HCT116 (cell line): ENCODE results near the gene INO80.

Source experiments
- CEBPB ChIP-seq: IDR thresholded peaks from 2 replicates; pipeline ENCODE4 v1.6.1; 2012; ENCODE audit warnings: low read depth
- EGR1 ChIP-seq: IDR thresholded peaks from 2 replicates; pipeline ENCODE4 v1.6.1; 2012; ENCODE audit warnings: low read depth
- EZH2 ChIP-seq: fragments of 200-600 bp; sonication (generic); IDR thresholded peaks from 2 replicates; pipeline ENCODE4 v1.6.1; 2017; ENCODE audit warnings: antibody characterized with exemption, mixed run types
- FOSL1 ChIP-seq: IDR thresholded peaks from 2 replicates; pipeline ENCODE4 v1.6.1; 2012; ENCODE audit warnings: low read depth
- MAX ChIP-seq: IDR thresholded peaks from 2 replicates; pipeline ENCODE4 v1.6.1; 2012
- POLR2A ChIP-seq: IDR thresholded peaks from 2 replicates; pipeline ENCODE4 v1.7.0; 2011; ENCODE audit warnings: borderline replicate concordance; ENCODE audit not compliant: insufficient read depth, insufficient read length; ENCODE audit errors: extremely low read depth
- POLR2AphosphoS5 ChIP-seq: IDR thresholded peaks from 2 replicates; pipeline ENCODE4 v1.6.1; 2011; ENCODE audit warnings: mild to moderate bottlenecking, low read depth, low read length, moderate library complexity
- RAD21 ChIP-seq: IDR thresholded peaks from 2 replicates; pipeline ENCODE4 v1.6.1; 2012; ENCODE audit warnings: low read depth, mild to moderate bottlenecking
- SRF ChIP-seq: IDR thresholded peaks from 2 replicates; pipeline ENCODE4 v1.6.1; 2012; ENCODE audit warnings: low read depth
- YY1 ChIP-seq: IDR thresholded peaks from 2 replicates; pipeline ENCODE4 v1.6.1; 2011; ENCODE audit warnings: low read length, low read depth, moderate library complexity, mild to moderate bottlenecking; ENCODE audit not compliant: insufficient replicate concordance; ENCODE audit errors: extremely low read depth
- ZFX ChIP-seq: fragments of 450-650 bp; IDR thresholded peaks from 2 replicates; pipeline ENCODE4 v1.6.1; 2017
- TF ChIP-seq, protein P1 (sequence below): IDR thresholded peaks from 2 replicates; pipeline ENCODE4 v1.6.1; 2012
- TF ChIP-seq, protein P2 (sequence below), 3 experiments: fragments of 200-600 bp in 1 of 3; sonication (generic) in 1 of 3; IDR thresholded peaks in 2 of 3; conservative IDR thresholded peaks in 1 of 3; 2 replicates each; pipeline ENCODE4 v1.5.1; 2012 to 2017; ENCODE audit warnings: low read depth in 2 of 3, low read length in 2 of 3, antibody characterized with exemption in 1 of 3, borderline replicate concordance in 1 of 3, control low read depth in 1 of 3, mild to moderate bottlenecking in 1 of 3, mixed read lengths in 1 of 3, mixed run types in 1 of 3, moderate library complexity in 1 of 3; ENCODE audit not compliant: insufficient read depth in 1 of 3
- TF ChIP-seq, protein P3 (sequence below): IDR thresholded peaks from 2 replicates; pipeline ENCODE4 v1.6.1; 2012; ENCODE audit warnings: low read depth

DNA sequence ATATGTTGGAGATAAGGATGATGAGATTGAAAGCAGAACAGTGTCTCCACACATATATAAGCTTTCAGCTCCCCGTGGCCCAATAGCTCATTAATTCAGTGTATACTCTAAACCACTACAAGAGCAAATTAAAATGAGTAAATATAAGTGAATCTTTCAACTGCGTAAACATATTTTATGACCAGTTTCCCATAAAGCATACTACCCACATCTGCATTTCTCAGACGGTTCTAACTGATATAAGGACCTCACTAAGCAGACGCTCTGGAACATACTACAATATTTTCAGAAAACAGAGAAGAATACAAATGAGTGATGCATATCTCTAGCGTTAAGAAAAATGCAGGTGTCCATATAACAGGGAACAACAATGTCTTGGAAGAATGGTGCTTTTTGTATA lies 73.2 kb downstream of the INO80 start:
- TF ChIP-seq POLR2A = no peak
- TF ChIP-seq SRF = no peak
- TF ChIP-seq, protein P1, sequence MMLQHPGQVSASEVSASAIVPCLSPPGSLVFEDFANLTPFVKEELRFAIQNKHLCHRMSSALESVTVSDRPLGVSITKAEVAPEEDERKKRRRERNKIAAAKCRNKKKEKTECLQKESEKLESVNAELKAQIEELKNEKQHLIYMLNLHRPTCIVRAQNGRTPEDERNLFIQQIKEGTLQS = no peak
- TF ChIP-seq, protein P2, sequence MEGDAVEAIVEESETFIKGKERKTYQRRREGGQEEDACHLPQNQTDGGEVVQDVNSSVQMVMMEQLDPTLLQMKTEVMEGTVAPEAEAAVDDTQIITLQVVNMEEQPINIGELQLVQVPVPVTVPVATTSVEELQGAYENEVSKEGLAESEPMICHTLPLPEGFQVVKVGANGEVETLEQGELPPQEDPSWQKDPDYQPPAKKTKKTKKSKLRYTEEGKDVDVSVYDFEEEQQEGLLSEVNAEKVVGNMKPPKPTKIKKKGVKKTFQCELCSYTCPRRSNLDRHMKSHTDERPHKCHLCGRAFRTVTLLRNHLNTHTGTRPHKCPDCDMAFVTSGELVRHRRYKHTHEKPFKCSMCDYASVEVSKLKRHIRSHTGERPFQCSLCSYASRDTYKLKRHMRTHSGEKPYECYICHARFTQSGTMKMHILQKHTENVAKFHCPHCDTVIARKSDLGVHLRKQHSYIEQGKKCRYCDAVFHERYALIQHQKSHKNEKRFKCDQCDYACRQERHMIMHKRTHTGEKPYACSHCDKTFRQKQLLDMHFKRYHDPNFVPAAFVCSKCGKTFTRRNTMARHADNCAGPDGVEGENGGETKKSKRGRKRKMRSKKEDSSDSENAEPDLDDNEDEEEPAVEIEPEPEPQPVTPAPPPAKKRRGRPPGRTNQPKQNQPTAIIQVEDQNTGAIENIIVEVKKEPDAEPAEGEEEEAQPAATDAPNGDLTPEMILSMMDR (IDR thresholded peaks at IDR 0.05 in 2 of 3, conservative IDR thresholded peaks at IDR 0.05 in 1 of 3; ENCODE audit: borderline replicate concordance in 1 of 3, insufficient read depth in 1 of 3, low read depth in 2 of 3, low read length in 2 of 3) = no peak
- no peak for TF ChIP-seq RAD21
- no peak for TF ChIP-seq EZH2
- no peak for TF ChIP-seq MAX
- TF ChIP-seq POLR2AphosphoS5 = no peak
- TF ChIP-seq EGR1 = no peak
- TF ChIP-seq FOSL1 = no peak
- TF ChIP-seq YY1 = no peak
- no peak for TF ChIP-seq ZFX
- TF ChIP-seq, protein P3, sequence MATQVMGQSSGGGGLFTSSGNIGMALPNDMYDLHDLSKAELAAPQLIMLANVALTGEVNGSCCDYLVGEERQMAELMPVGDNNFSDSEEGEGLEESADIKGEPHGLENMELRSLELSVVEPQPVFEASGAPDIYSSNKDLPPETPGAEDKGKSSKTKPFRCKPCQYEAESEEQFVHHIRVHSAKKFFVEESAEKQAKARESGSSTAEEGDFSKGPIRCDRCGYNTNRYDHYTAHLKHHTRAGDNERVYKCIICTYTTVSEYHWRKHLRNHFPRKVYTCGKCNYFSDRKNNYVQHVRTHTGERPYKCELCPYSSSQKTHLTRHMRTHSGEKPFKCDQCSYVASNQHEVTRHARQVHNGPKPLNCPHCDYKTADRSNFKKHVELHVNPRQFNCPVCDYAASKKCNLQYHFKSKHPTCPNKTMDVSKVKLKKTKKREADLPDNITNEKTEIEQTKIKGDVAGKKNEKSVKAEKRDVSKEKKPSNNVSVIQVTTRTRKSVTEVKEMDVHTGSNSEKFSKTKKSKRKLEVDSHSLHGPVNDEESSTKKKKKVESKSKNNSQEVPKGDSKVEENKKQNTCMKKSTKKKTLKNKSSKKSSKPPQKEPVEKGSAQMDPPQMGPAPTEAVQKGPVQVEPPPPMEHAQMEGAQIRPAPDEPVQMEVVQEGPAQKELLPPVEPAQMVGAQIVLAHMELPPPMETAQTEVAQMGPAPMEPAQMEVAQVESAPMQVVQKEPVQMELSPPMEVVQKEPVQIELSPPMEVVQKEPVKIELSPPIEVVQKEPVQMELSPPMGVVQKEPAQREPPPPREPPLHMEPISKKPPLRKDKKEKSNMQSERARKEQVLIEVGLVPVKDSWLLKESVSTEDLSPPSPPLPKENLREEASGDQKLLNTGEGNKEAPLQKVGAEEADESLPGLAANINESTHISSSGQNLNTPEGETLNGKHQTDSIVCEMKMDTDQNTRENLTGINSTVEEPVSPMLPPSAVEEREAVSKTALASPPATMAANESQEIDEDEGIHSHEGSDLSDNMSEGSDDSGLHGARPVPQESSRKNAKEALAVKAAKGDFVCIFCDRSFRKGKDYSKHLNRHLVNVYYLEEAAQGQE = no peak
- no peak for TF ChIP-seq CEBPB
